ENCODE measurements around the gene ZMIZ1.
A peak's percentile ranks its signal among the peaks of the same experiment; 100 is the strongest.

Gene ZMIZ1

DNA sequence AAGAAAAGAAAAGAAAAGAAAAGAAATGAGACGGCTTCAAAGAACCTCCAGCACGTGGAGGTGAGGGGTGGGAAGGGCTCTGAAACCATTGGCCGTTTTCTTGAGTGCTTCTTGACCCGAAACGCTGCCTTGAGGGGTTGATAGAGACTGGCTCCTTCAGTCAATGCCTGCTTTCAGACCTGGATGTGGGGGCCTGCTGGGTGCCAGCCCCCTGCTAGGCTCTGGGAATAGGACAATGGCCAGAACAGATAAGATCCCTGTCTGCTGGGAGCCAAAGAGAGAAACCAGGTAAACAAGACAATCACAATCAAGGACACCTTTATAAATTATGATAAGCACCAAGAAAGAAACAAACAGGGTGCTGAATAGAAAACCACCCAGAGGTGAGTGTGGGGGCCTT lies 27.7 kb downstream of the ZMIZ1 start:
- TF ChIP-seq, protein P1, sequence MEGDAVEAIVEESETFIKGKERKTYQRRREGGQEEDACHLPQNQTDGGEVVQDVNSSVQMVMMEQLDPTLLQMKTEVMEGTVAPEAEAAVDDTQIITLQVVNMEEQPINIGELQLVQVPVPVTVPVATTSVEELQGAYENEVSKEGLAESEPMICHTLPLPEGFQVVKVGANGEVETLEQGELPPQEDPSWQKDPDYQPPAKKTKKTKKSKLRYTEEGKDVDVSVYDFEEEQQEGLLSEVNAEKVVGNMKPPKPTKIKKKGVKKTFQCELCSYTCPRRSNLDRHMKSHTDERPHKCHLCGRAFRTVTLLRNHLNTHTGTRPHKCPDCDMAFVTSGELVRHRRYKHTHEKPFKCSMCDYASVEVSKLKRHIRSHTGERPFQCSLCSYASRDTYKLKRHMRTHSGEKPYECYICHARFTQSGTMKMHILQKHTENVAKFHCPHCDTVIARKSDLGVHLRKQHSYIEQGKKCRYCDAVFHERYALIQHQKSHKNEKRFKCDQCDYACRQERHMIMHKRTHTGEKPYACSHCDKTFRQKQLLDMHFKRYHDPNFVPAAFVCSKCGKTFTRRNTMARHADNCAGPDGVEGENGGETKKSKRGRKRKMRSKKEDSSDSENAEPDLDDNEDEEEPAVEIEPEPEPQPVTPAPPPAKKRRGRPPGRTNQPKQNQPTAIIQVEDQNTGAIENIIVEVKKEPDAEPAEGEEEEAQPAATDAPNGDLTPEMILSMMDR (conservative IDR thresholded peaks at IDR 0.05; ENCODE audit: control insufficient read depth, insufficient read depth, low read depth, low read length): no peak
- H3K4me3 ChIP-seq (ENCODE audit: control insufficient read depth, low read depth, low read length): no peak overlapping the region
- no peak for DNase-seq (ENCODE audit: low read depth)

DNA sequence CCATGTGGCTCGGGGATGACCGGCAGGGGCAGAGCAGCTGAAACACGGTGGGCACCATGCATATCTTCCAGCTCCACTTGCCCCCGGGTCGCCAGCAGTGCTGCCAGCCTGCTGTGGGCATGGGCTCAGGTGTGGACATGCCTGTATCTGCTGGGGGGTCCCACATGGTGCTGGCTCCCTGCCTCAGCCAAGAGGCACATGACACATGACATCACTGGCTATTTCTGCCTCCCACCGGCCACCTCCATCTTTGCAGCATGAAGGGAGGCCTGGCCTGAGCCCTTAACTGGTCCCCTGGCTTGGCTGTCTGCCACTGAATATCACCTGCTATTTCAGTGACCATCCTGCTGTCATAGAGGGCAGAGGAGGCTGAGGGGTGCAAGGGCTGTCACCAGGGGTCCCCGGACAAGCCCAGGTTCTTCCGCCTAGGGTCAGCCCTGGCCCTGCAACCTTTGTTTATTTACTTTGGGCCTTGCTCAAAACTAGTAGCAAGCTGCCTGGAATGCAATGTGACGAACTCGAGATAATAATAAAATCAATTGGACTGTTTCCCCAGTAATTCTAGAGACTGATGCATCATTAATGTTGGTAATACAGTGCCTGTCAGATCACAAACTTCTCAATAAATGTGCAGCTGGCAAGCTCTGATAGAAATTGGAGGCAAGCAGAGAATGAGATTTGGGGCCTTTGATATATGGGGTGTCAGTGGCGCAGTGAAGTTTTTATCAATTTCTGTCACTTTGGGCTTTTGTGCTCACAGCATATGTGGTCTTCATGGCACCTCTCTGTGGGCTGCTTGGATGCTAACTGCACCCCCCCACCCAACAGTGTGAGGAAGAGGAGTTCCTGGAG lies 28.5 kb downstream of the ZMIZ1 start:
- TF ChIP-seq, protein P1 (conservative IDR thresholded peaks at IDR 0.05; ENCODE audit: control insufficient read depth, insufficient read depth, low read depth, low read length): no peak
- DNase-seq (ENCODE audit: low read depth): peak; percentile 44

DNA sequence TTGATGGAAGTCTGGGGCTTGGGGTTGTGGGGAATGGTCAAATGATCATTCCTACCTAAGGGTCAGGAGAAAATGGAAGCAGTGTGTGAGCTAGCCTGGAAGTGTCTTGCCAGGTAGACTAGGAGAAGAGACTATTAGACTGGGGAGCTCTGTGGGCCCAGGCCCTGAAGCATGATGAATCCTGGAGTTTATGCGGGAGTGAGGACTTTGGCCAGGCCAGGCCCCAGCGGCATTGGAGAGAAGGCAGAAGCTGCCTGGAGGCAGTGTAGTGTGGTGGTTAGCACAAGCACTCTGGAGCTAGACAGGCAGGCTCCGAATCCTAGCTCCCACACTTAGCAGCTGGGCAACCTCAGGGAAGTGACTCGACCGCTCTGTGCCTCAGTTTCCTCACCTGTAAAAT lies 29.3 kb downstream of the ZMIZ1 start:
- TF ChIP-seq, protein P1 (conservative IDR thresholded peaks at IDR 0.05; ENCODE audit: control insufficient read depth, insufficient read depth, low read depth, low read length): no peak
- DNase-seq (ENCODE audit: low read depth): no peak
- no peak overlapping the region for H3K4me3 ChIP-seq (ENCODE audit: control insufficient read depth, low read depth, low read length)

More for the DNA sequence above, 28.5 kb downstream of the ZMIZ1 start:
- no peak overlapping the region for H3K4me3 ChIP-seq (ENCODE audit: control insufficient read depth, low read depth, low read length)

DNA sequence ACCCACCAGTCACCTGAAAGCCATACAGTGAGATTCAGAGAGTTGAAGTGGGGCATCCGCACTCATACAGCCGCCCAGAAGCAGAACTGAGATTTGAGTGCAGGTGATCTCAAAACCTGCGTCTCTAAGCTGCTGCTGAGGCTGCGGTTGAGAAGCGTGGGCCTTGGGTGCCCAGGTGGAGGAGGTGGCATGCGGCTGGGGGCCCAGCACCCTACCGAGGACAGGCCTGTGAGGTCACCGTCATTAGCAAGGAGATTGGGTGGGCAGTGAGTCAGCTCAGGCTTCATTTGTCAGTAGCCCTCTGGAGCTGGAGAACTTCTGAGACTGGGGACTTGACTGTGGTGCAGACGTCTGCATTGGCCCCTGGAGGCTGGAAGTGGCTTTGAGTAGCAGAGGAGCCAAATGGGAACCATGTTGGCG lies 29.8 kb downstream of the ZMIZ1 start:
- TF ChIP-seq, protein P1 (conservative IDR thresholded peaks at IDR 0.05; ENCODE audit: control insufficient read depth, insufficient read depth, low read depth, low read length): no peak
- peak; percentile 45 for DNase-seq (ENCODE audit: low read depth)
- H3K4me3 ChIP-seq (ENCODE audit: control insufficient read depth, low read depth, low read length): no peak overlapping the region

DNA sequence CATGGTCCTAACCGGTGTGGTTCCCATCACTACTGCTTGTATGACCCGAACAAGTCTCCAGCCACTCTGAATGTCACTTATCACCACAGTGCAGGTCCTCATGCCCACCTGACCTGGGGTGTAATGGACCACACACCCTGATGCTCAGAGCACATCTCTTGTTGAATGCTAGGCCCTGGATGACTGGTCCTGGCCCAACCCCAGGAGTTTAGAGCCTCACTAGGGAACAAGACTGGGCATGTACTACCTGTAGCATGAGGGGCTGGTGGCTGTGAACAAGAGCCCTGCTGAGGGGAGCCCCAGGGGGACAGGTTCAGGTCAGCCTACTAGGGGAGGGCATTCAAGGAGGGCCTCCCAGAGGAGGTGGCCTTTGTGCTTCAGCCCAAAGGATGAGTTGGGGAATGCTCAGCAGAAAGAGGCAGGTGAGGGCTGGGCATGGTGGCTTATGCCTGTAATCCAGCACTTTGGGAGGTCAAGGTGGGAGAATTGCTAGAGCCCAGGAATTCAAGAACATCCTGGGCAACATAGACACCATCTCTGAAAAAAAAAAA lies 31.2 kb downstream of the ZMIZ1 start:
- no peak for DNase-seq (ENCODE audit: low read depth)
- TF ChIP-seq, protein P1 (conservative IDR thresholded peaks at IDR 0.05; ENCODE audit: control insufficient read depth, insufficient read depth, low read depth, low read length): no peak
- no peak overlapping the region for H3K4me3 ChIP-seq (ENCODE audit: control insufficient read depth, low read depth, low read length)

DNA sequence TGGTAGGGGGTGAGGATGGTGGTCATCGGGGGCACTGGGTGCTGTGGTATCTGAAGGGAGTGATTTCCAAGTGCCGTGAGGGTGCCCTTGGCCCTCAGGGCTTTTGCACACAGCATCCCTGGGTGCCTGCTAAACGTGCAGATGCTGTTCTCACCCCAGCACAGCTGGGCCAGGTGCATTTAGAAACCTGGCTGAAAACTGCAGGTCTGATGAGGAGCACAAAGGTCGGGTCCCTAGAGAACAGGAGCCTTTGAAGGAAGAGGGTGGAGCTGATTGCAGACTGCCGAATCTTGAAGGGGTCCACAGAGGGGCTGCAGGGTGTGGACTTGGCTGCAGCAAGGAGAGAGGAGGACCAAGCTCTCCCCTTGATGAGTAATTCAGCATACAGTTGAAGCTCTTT lies 32.0 kb downstream of the ZMIZ1 start:
- no peak for DNase-seq (ENCODE audit: low read depth)
- H3K4me3 ChIP-seq (ENCODE audit: control insufficient read depth, low read depth, low read length): no peak overlapping the region
- TF ChIP-seq, protein P1 (conservative IDR thresholded peaks at IDR 0.05; ENCODE audit: control insufficient read depth, insufficient read depth, low read depth, low read length): no peak
